Measurements from ENCODE around the gene GON7.
A peak's percentile ranks its signal among the peaks of the same experiment; 100 is the strongest.
"Not testable (repeated sequence)": the region's sequence is repeated elsewhere in the genome, so short reads cannot be mapped to it uniquely, and the experiment has no call there.

GON7 gene, protein sequence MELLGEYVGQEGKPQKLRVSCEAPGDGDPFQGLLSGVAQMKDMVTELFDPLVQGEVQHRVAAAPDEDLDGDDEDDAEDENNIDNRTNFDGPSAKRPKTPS

DNA sequence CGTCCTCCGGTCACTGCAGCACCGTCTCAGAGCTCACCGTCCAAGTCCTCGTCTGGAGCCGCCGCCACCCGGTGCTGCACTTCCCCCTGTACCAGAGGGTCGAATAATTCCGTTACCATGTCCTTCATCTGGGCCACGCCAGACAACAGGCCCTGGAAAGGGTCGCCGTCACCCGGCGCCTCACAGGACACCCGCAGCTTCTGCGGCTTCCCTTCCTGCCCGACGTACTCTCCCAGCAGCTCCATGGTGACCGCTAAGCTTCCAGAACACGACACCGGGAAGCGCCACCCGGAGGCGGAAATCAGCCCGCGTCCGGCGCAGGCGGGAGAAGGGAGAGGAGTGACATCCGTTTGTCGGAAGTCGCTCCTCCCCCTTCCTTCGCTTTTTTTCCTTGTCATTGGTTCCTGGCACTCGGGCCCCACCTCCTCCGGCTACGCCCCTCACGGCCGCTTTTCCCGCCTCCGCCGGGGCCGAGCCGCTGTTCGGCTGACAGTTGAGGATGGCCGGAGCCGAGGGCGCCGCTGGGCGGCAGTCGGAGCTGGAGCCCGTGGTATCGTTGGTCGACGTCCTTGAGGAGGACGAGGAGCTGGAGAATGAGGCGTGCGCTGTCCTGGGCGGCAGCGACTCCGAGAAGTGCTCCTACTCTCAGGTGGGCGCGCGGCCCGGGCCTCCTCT is at the start of gene GON7, which contains the start of gene UBR7:
TSS of gene GON7 (minus strand) at position 273 of the 675 bp plus-strand sequence. CDS start at position 245, 28 bp downstream.
TSS of gene UBR7 (plus strand) at position 464 of the 675 bp plus-strand sequence. CDS start at position 500, 36 bp downstream.
- Histone ChIP-seq H3K27me3 (ENCODE audit: control insufficient read depth in 1 of 2, insufficient read depth in 2 of 2, low read length in 2 of 2) (no peaks in the 10 kb centered on the region), H3K4me3 (ENCODE audit: low read depth in 1 of 2, low read length in 2 of 2) (peak within 1 kb of the TSS; percentile 82 to 94), H3K4me1 (ENCODE audit: control insufficient read depth in 1 of 2, insufficient read depth in 2 of 2, low read length in 2 of 2) (peaks cover 5 to 18% of the 10 kb centered on the region in 2 donors), H3K27ac (ENCODE audit: low read depth, low read length) (peak within 1 kb of the TSS; percentile 86), H3K36me3 (ENCODE audit: control insufficient read depth in 1 of 2, insufficient read depth in 2 of 2, low read length in 2 of 2) (peaks cover under 1 to 1% of the 10 kb centered on the region in 2 donors), H3K9ac (ENCODE audit: low read depth in 1 of 2, low read length in 2 of 2) (peak within 1 kb of the TSS; percentile 69 to 89), H3K9me3 (ENCODE audit: control insufficient read depth in 1 of 2, low read length in 2 of 2) (no peaks in the 10 kb centered on the region)

DNA sequence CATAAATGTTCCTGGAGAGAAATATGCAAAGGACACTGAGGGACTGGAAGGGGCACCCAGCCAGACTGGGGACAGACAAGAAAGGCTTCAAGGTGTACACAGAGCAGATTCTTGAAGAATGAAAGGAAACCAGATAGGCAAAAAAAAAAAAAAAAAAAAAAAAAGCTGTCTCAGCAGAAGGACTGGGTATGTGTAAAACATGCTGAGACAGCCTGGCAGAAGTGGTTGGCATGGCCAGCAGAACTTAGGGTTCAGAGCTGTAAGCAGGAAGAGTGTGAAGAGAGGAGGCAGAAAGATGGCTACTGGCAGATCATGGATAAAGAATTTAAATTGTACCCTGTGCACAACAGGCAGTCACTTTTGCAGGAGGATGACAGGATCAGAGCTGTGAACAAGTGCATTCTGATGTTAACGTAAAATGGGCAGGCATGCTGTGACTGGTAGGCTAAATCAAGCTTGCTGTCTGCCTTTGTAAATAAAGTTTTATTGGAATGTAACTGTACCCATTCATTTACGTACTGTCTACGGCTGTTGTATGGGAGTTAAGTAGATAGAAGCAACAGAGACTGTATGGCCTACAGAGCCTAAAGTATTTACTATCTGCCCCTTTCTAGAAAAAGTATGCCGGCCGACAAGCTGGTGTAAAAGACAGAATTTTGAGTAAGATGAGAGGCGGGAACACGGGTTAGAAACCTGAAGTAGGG is 42.4 kb upstream of the GON7 start:
- no peak overlapping the region for H3K9ac ChIP-seq (ENCODE audit: low read depth in 1 of 2, low read length in 2 of 2)
- H3K27me3 ChIP-seq (ENCODE audit: control insufficient read depth in 1 of 2, insufficient read depth in 2 of 2, low read length in 2 of 2): no peaks in the 10 kb centered on the region
- no peak overlapping the region for H3K27ac ChIP-seq (ENCODE audit: low read depth, low read length)
- H3K4me1 ChIP-seq (ENCODE audit: control insufficient read depth in 1 of 2, insufficient read depth in 2 of 2, low read length in 2 of 2): no peaks in the 10 kb centered on the region
- H3K36me3 ChIP-seq (ENCODE audit: control insufficient read depth in 1 of 2, insufficient read depth in 2 of 2, low read length in 2 of 2): peaks cover 14 to 79% of the 10 kb centered on the region in 2 donors
- H3K4me3 ChIP-seq (ENCODE audit: low read depth in 1 of 2, low read length in 2 of 2): no peak overlapping the region
- H3K9me3 ChIP-seq (ENCODE audit: control insufficient read depth in 1 of 2, low read length in 2 of 2): no peaks in the 10 kb centered on the region

DNA sequence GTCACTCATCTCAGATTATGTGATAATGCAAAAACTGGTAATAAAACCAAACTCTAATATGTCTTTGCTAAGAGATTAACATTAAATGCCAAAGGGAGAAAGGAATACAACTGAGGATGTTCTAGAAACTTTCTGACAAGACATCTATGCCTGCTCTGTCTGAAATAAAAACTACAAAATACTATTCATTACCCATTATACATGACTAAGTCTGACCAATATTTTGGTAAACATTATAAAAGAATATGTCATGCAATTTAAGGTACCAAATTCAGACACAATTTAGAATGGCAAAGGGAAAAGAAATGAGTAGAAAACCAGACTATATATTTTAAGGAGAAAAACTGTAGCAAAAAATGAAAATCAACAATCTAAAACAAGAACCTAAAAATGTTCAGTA is 39.7 kb upstream of the GON7 start:
- no peaks in the 10 kb centered on the region for H3K9me3 ChIP-seq (ENCODE audit: control insufficient read depth in 1 of 2, low read length in 2 of 2)
- H3K4me1 ChIP-seq (ENCODE audit: control insufficient read depth in 1 of 2, insufficient read depth in 2 of 2, low read length in 2 of 2): no peaks in the 10 kb centered on the region
- no peak overlapping the region for H3K27ac ChIP-seq (ENCODE audit: low read depth, low read length)
- no peak overlapping the region for H3K4me3 ChIP-seq (ENCODE audit: low read depth in 1 of 2, low read length in 2 of 2)
- H3K27me3 ChIP-seq (ENCODE audit: control insufficient read depth in 1 of 2, insufficient read depth in 2 of 2, low read length in 2 of 2): no peaks in the 10 kb centered on the region
- no peak overlapping the region for H3K9ac ChIP-seq (ENCODE audit: low read depth in 1 of 2, low read length in 2 of 2)
- H3K36me3 ChIP-seq (ENCODE audit: control insufficient read depth in 1 of 2, insufficient read depth in 2 of 2, low read length in 2 of 2): peaks cover 29 to 81% of the 10 kb centered on the region in 2 donors

GRCh38 chr14:93245764-93246420 is 39.0 kb upstream of the GON7 start:
- Histone ChIP-seq H3K36me3 (ENCODE audit: control insufficient read depth in 1 of 2, insufficient read depth in 2 of 2, low read length in 2 of 2) (peaks cover 30 to 74% of the 10 kb centered on the region in 2 donors), H3K9ac (ENCODE audit: low read depth in 1 of 2, low read length in 2 of 2) (no peak overlapping the region), H3K4me1 (ENCODE audit: control insufficient read depth in 1 of 2, insufficient read depth in 2 of 2, low read length in 2 of 2) (no peaks in the 10 kb centered on the region), H3K4me3 (ENCODE audit: low read depth in 1 of 2, low read length in 2 of 2) (no peak overlapping the region), H3K9me3 (ENCODE audit: control insufficient read depth in 1 of 2, low read length in 2 of 2) (no peaks in the 10 kb centered on the region), H3K27ac (ENCODE audit: low read depth, low read length) (no peak overlapping the region), H3K27me3 (ENCODE audit: control insufficient read depth in 1 of 2, insufficient read depth in 2 of 2, low read length in 2 of 2) (no peaks in the 10 kb centered on the region)

GRCh38 chr14:93240678-93241000 is 33.8 kb upstream of the GON7 start:
- H3K9me3 ChIP-seq (ENCODE audit: control insufficient read depth in 1 of 2, low read length in 2 of 2): no peaks in the 10 kb centered on the region
- H3K4me3 ChIP-seq (ENCODE audit: low read depth in 1 of 2, low read length in 2 of 2): no peak overlapping the region
- no peaks in the 10 kb centered on the region for H3K27me3 ChIP-seq (ENCODE audit: control insufficient read depth in 1 of 2, insufficient read depth in 2 of 2, low read length in 2 of 2)
- no peak overlapping the region for H3K9ac ChIP-seq (ENCODE audit: low read depth in 1 of 2, low read length in 2 of 2)
- no peaks in the 10 kb centered on the region for H3K4me1 ChIP-seq (ENCODE audit: control insufficient read depth in 1 of 2, insufficient read depth in 2 of 2, low read length in 2 of 2)
- no peak overlapping the region for H3K27ac ChIP-seq (ENCODE audit: low read depth, low read length)
- peaks cover 25 to 37% of the 10 kb centered on the region in 2 donors for H3K36me3 ChIP-seq (ENCODE audit: control insufficient read depth in 1 of 2, insufficient read depth in 2 of 2, low read length in 2 of 2)

DNA sequence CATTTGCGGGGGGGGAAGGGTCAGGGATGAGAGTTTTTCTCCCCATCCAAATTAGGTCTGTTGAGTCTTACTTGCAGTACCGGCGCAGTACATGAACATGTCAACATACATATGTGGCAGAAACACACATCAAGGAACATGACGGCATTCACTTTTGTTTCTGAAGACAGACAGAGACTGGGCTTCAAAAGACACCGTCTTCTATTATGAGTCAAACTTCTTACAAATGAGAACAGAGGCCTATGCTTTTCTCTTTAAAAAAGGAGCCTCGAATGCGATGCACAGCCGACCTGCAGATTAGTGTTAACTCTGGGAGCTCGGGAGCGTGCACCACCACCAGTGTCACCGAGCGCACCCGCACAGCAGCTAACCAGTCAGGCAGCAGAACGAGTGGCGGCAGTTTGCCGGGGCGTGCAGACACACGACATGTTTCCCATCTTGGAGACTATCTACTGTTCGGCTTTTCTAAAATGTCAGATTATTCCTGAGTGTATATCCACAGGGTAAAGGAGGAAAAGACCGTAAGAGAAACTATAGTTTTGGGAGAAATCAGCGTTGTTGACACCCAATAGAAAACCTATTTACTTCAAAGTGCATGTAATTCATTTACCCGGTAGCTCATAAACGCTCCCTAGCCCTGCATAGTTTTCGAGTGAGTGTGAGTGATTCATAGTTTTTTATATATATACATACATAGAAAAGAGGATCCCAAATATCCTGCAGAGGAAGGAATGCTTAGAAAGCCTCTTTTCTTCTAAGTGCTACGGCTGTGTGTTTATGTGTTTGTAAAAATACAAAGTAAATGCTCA is 33.2 kb upstream of the GON7 start:
- H3K9ac ChIP-seq (ENCODE audit: low read depth in 1 of 2, low read length in 2 of 2): no peak overlapping the region
- H3K9me3 ChIP-seq (ENCODE audit: control insufficient read depth in 1 of 2, low read length in 2 of 2): no peaks in the 10 kb centered on the region
- peaks cover 23 to 31% of the 10 kb centered on the region in 2 donors for H3K36me3 ChIP-seq (ENCODE audit: control insufficient read depth in 1 of 2, insufficient read depth in 2 of 2, low read length in 2 of 2)
- H3K4me1 ChIP-seq (ENCODE audit: control insufficient read depth in 1 of 2, insufficient read depth in 2 of 2, low read length in 2 of 2): no peaks in the 10 kb centered on the region
- no peak overlapping the region for H3K27ac ChIP-seq (ENCODE audit: low read depth, low read length)
- no peaks in the 10 kb centered on the region for H3K27me3 ChIP-seq (ENCODE audit: control insufficient read depth in 1 of 2, insufficient read depth in 2 of 2, low read length in 2 of 2)
- H3K4me3 ChIP-seq (ENCODE audit: low read depth in 1 of 2, low read length in 2 of 2): no peak overlapping the region

- H3K4me1 ChIP-seq (ENCODE audit: control insufficient read depth in 1 of 2, insufficient read depth in 2 of 2, low read length in 2 of 2): peaks cover 0 to 7% of the 10 kb centered on the region in 2 donors
- no peak overlapping the region for H3K27ac ChIP-seq (ENCODE audit: low read depth, low read length)
- no peak overlapping the region for H3K9ac ChIP-seq (ENCODE audit: low read depth in 1 of 2, low read length in 2 of 2)
- H3K27me3 ChIP-seq (ENCODE audit: control insufficient read depth in 1 of 2, insufficient read depth in 2 of 2, low read length in 2 of 2): no peaks in the 10 kb centered on the region
- H3K36me3 ChIP-seq (ENCODE audit: control insufficient read depth in 1 of 2, insufficient read depth in 2 of 2, low read length in 2 of 2): peaks cover 0 to 2% of the 10 kb centered on the region in 2 donors
- H3K9me3 ChIP-seq (ENCODE audit: control insufficient read depth in 1 of 2, low read length in 2 of 2): no peaks in the 10 kb centered on the region
- H3K4me3 ChIP-seq (ENCODE audit: low read depth in 1 of 2, low read length in 2 of 2): no peak overlapping the region
Observed at GRCh38 chr14:93234798-93235197, 27.9 kb upstream of the GON7 start.

DNA sequence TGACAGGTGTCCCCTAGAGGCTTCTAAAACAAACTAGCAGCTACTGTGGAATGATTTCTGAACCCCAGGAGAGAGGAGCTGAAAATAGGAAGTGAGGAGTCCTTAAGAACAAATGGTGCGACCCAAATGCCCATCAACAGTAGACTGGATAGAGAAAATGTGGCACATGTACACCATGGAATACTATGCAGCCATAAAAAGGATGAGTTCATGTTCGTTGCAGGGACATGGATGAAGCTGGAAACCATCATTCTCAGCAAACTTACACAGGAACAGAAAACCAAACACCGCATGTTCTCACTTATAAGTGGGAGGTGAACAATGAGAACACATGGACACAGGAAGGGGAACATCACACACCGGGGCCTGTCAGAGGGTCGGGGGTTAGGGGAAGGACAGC is 26.2 kb upstream of the GON7 start:
- H3K4me3 ChIP-seq (ENCODE audit: low read depth in 1 of 2, low read length in 2 of 2); H3K9ac ChIP-seq (ENCODE audit: low read depth in 1 of 2, low read length in 2 of 2); H3K36me3 ChIP-seq (ENCODE audit: control insufficient read depth in 1 of 2, insufficient read depth in 2 of 2, low read length in 2 of 2); H3K27me3 ChIP-seq (ENCODE audit: control insufficient read depth in 1 of 2, insufficient read depth in 2 of 2, low read length in 2 of 2); H3K4me1 ChIP-seq (ENCODE audit: control insufficient read depth in 1 of 2, insufficient read depth in 2 of 2, low read length in 2 of 2); H3K27ac ChIP-seq (ENCODE audit: low read depth, low read length); H3K9me3 ChIP-seq (ENCODE audit: control insufficient read depth in 1 of 2, low read length in 2 of 2): not testable (repeated sequence)

DNA sequence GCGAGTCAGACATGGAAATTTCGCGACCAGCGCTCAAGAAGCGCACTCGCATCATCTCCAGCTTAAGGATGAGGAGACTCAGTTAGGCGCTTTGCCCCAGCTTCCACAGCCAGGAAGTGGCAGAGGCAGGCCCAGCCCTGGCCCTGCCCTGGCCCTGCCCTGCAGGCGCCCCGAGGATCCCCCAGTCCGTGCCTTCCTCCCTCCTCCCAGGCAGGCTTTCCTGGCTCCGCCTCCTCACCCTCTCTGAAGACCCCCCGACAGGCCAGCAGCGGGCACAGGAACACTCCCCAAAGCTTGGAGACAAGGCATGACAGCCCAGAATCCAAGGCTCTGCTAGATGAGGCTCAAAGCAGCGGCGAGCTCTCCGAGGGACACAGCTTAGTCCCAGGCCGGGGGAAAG is 25.3 kb upstream of the GON7 start:
- no peak overlapping the region for H3K4me3 ChIP-seq (ENCODE audit: low read depth in 1 of 2, low read length in 2 of 2)
- H3K27ac ChIP-seq (ENCODE audit: low read depth, low read length): no peak overlapping the region
- H3K4me1 ChIP-seq (ENCODE audit: control insufficient read depth in 1 of 2, insufficient read depth in 2 of 2, low read length in 2 of 2): peaks cover 0 to 7% of the 10 kb centered on the region in 2 donors
- H3K27me3 ChIP-seq (ENCODE audit: control insufficient read depth in 1 of 2, insufficient read depth in 2 of 2, low read length in 2 of 2): no peaks in the 10 kb centered on the region
- no peaks in the 10 kb centered on the region for H3K9me3 ChIP-seq (ENCODE audit: control insufficient read depth in 1 of 2, low read length in 2 of 2)
- no peak overlapping the region for H3K9ac ChIP-seq (ENCODE audit: low read depth in 1 of 2, low read length in 2 of 2)
- peaks cover 13 to 17% of the 10 kb centered on the region in 2 donors for H3K36me3 ChIP-seq (ENCODE audit: control insufficient read depth in 1 of 2, insufficient read depth in 2 of 2, low read length in 2 of 2)
